ENCODE measurements around the gene TIMP2.

DNA sequence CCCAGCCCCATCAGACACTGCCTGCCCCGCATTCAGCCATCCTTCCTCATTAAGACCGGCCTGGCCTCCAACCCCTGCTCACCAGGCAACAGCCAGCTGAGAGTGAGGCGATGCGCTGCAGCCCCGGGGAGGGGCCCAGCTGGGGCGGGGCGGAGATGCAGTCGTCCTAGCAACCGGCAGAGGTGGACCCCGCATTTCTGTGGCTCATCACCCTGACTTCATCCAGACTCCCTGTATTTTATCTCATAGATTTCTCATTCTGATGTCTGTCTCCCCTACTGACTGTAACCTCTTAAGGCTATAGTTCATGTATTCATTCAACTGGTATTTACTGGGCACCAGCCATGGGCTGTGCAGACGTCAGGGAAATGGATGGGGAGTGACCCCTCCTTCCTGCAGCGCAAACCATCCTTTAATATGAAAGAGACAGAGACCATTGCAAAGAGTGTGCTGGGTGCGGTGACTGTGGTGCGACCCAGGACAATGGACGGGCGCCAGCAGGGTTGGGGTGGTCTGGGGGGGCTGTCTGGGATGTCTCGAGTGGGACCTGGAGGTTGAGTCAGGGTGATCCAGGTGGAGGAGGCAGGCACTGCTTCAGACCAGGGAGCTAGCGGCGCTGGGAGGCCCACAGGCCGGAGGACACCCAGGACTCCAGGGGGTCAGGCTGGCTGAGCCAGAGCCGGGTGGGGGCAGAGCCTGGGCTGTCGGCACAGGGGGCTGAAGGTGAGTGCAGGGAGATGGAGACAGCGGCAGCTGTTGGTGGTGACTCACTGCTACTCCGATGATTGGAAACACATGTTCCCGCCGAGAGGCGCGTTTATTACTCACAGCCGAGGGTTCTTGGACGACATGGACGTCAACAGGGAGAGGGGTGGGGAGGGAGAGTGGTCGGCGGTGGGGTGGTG, 10.5 kb upstream of the TIMP2 start:
- TF ChIP-seq, protein P1, sequence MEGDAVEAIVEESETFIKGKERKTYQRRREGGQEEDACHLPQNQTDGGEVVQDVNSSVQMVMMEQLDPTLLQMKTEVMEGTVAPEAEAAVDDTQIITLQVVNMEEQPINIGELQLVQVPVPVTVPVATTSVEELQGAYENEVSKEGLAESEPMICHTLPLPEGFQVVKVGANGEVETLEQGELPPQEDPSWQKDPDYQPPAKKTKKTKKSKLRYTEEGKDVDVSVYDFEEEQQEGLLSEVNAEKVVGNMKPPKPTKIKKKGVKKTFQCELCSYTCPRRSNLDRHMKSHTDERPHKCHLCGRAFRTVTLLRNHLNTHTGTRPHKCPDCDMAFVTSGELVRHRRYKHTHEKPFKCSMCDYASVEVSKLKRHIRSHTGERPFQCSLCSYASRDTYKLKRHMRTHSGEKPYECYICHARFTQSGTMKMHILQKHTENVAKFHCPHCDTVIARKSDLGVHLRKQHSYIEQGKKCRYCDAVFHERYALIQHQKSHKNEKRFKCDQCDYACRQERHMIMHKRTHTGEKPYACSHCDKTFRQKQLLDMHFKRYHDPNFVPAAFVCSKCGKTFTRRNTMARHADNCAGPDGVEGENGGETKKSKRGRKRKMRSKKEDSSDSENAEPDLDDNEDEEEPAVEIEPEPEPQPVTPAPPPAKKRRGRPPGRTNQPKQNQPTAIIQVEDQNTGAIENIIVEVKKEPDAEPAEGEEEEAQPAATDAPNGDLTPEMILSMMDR (conservative IDR thresholded peaks at IDR 0.05 in 1 of 2, IDR thresholded peaks at IDR 0.05 in 1 of 2; ENCODE audit: extremely low read depth in 1 of 2, insufficient read depth in 1 of 2, low read depth in 1 of 2, low read length in 2 of 2) = no peak
- no peak for TF ChIP-seq EZH2 (IDR thresholded peaks at IDR 0.05; ENCODE audit: borderline replicate concordance, low read length)
